ENCODE data around the gene POLDIP2.

POLDIP2 gene

GRCh38 chr17:28404007-28404406 is 46.7 kb upstream of the POLDIP2 start:
- no peak overlapping the region for H3K4me3 ChIP-seq (ENCODE audit: low read depth, low read length)
- in situ Hi-C loops (cut with HindIII; ENCODE audit: low pct_ligation_motif_present, low sequenced_read_pairs), result no loop called here
- no peak for DNase-seq
- no peak for TF ChIP-seq CTCF (IDR thresholded peaks at IDR 0.05; ENCODE audit: low read depth, low read length, missing control alignments)
- no peak overlapping the region for H3K27ac ChIP-seq
- H3K36me3 ChIP-seq (replicated peaks), result no peaks in the 10 kb centered on the region
- H3K27me3 ChIP-seq (replicated peaks), result no peaks in the 10 kb centered on the region

- Histone ChIP-seq H3K27ac (no peak overlapping the region), H3K4me3 (ENCODE audit: low read depth, low read length) (no peak overlapping the region), H3K27me3 (replicated peaks) (no peaks in the 10 kb centered on the region), H3K36me3 (replicated peaks) (no peaks in the 10 kb centered on the region)
- DNase-seq, result no peak
- in situ Hi-C loops (cut with HindIII; ENCODE audit: low pct_ligation_motif_present, low sequenced_read_pairs), result no loop called here
- no peak for TF ChIP-seq CTCF (IDR thresholded peaks at IDR 0.05; ENCODE audit: low read depth, low read length, missing control alignments)
Observed at GRCh38 chr17:28402844-28403243, 45.5 kb upstream of the POLDIP2 start.

- no peak overlapping the region for H3K27ac ChIP-seq
- no peaks in the 10 kb centered on the region for H3K36me3 ChIP-seq (replicated peaks)
- in situ Hi-C loops (cut with HindIII; ENCODE audit: low pct_ligation_motif_present, low sequenced_read_pairs), result no loop called here
- no peak for TF ChIP-seq CTCF (IDR thresholded peaks at IDR 0.05; ENCODE audit: low read depth, low read length, missing control alignments)
- H3K27me3 ChIP-seq (replicated peaks), result no peaks in the 10 kb centered on the region
- DNase-seq, result no peak
- no peak overlapping the region for H3K4me3 ChIP-seq (ENCODE audit: low read depth, low read length)
Observed at GRCh38 chr17:28402224-28402630, 44.9 kb upstream of the POLDIP2 start.

- TF ChIP-seq CTCF (IDR thresholded peaks at IDR 0.05; ENCODE audit: low read depth, low read length, missing control alignments), result no peak
Observed at GRCh38 chr17:28399808-28400207, 42.5 kb upstream of the POLDIP2 start.

DNA sequence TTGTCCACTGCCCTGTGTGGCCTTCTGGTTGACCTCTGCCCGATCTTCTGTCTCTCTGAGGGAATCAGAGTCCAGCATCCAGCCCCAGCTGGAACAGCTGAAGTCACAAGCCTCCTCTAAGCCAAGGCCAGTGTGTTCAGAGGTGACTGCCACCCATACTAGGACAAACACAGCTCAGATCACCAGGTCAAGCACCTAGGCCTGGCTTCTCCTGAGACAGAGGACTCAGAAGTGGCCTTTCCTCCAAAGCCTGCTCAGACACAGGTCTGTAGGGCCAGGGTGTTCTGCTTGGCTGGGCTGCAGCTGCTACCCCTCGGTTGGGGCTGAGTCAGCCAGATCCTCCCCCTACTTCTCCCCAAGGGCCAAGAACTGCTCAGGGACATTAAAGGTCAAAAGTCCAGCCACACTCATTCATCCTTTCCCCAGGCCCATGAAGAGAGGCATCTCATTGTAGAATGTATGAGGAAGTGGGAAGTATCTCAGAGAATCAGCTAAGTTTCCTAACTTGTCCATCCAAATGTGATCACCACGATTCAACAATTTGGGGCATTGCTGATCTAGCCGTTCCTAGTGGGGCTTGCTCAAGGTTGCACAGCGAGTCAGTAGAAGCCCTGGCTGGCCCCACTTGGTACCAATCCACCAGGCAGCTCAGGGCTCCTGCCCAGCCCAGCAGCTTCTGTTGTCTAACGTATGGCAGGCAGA is 41.1 kb upstream of the POLDIP2 start:
- Histone ChIP-seq H3K27me3 (replicated peaks) (no peaks in the 10 kb centered on the region), H3K27ac (no peak overlapping the region), H3K4me3 (ENCODE audit: low read depth, low read length) (no peak overlapping the region), H3K36me3 (replicated peaks) (no peaks in the 10 kb centered on the region)
- DNase-seq, result no peak
- TF ChIP-seq CTCF (IDR thresholded peaks at IDR 0.05; ENCODE audit: low read depth, low read length, missing control alignments), result no peak
- in situ Hi-C loops (cut with HindIII; ENCODE audit: low pct_ligation_motif_present, low sequenced_read_pairs), result no loop called here

More at GRCh38 chr17:28399808-28400207, 42.5 kb upstream of the POLDIP2 start:
- Histone ChIP-seq H3K36me3 (replicated peaks) (no peaks in the 10 kb centered on the region), H3K27me3 (replicated peaks) (no peaks in the 10 kb centered on the region), H3K4me3 (ENCODE audit: low read depth, low read length) (no peak overlapping the region), H3K27ac (no peak overlapping the region)
- DNase-seq, result no peak
- in situ Hi-C loops (cut with HindIII; ENCODE audit: low pct_ligation_motif_present, low sequenced_read_pairs), result no loop called here

All from brain microvascular endothelial cell (primary cell).